ENCODE results near the gene HDAC4.

Gene HDAC4

GRCh38 chr2:239153806-239154591 lies 246.8 kb downstream of the HDAC4 start:
- no peak overlapping the region for H3K9ac ChIP-seq (ENCODE audit: low read length in 5 of 5)
- H3K4me1 ChIP-seq (ENCODE audit: control insufficient read depth in 5 of 5, insufficient read depth in 5 of 5, low read length in 5 of 5) = peaks cover 2 to 15% (median 3%) of the 10 kb centered on the region in 5 donors
- no peak overlapping the region for H3K27ac ChIP-seq (ENCODE audit: low read depth, low read length)
- H3K36me3 ChIP-seq (ENCODE audit: control insufficient read depth in 5 of 5, insufficient read depth in 5 of 5, low read length in 5 of 5) = peaks cover 0 to 69% (median 56%) of the 10 kb centered on the region in 5 donors
- H3K4me3 ChIP-seq (ENCODE audit: low read depth in 1 of 5, low read length in 5 of 5) = no peak overlapping the region
- H3K27me3 ChIP-seq (ENCODE audit: control insufficient read depth in 5 of 5, insufficient read depth in 4 of 5, low read length in 5 of 5) = no peaks in the 10 kb centered on the region
- no peaks in the 10 kb centered on the region for H3K9me3 ChIP-seq (ENCODE audit: control insufficient read depth in 5 of 5, low read length in 5 of 5)

- no peak overlapping the region for H3K27ac ChIP-seq (ENCODE audit: low read depth, low read length)
- H3K36me3 ChIP-seq (ENCODE audit: control insufficient read depth in 5 of 5, insufficient read depth in 5 of 5, low read length in 5 of 5) = peaks cover 0 to 77% (median 66%) of the 10 kb centered on the region in 5 donors
- no peak overlapping the region for H3K4me3 ChIP-seq (ENCODE audit: low read depth in 1 of 5, low read length in 5 of 5)
- no peaks in the 10 kb centered on the region for H3K27me3 ChIP-seq (ENCODE audit: control insufficient read depth in 5 of 5, insufficient read depth in 4 of 5, low read length in 5 of 5)
- peaks cover 2 to 13% (median 3%) of the 10 kb centered on the region in 5 donors for H3K4me1 ChIP-seq (ENCODE audit: control insufficient read depth in 5 of 5, insufficient read depth in 5 of 5, low read length in 5 of 5)
- H3K9me3 ChIP-seq (ENCODE audit: control insufficient read depth in 5 of 5, low read length in 5 of 5) = no peaks in the 10 kb centered on the region
- H3K9ac ChIP-seq (ENCODE audit: low read length in 5 of 5) = no peak overlapping the region
Measured at GRCh38 chr2:239152916-239153305, 247.9 kb downstream of the HDAC4 start.

GRCh38 chr2:239152239-239152915 lies 248.4 kb downstream of the HDAC4 start:
- Histone ChIP-seq H3K4me1 (ENCODE audit: control insufficient read depth in 5 of 5, insufficient read depth in 5 of 5, low read length in 5 of 5) (peaks cover 0 to 8% (median 2%) of the 10 kb centered on the region in 5 donors), H3K36me3 (ENCODE audit: control insufficient read depth in 5 of 5, insufficient read depth in 5 of 5, low read length in 5 of 5) (peaks cover 0 to 80% (median 70%) of the 10 kb centered on the region in 5 donors), H3K4me3 (ENCODE audit: low read depth in 1 of 5, low read length in 5 of 5) (no peak overlapping the region), H3K27ac (ENCODE audit: low read depth, low read length) (no peak overlapping the region), H3K9ac (ENCODE audit: low read length in 5 of 5) (no peak overlapping the region), H3K9me3 (ENCODE audit: control insufficient read depth in 5 of 5, low read length in 5 of 5) (no peaks in the 10 kb centered on the region), H3K27me3 (ENCODE audit: control insufficient read depth in 5 of 5, insufficient read depth in 4 of 5, low read length in 5 of 5) (no peaks in the 10 kb centered on the region)

GRCh38 chr2:239151201-239152131 lies 249.4 kb downstream of the HDAC4 start:
- H3K36me3 ChIP-seq (ENCODE audit: control insufficient read depth in 5 of 5, insufficient read depth in 5 of 5, low read length in 5 of 5) = peaks cover 0 to 78% (median 69%) of the 10 kb centered on the region in 5 donors
- H3K9ac ChIP-seq (ENCODE audit: low read length in 5 of 5) = no peak overlapping the region

GRCh38 chr2:239150125-239151011 lies 250.5 kb downstream of the HDAC4 start:
- H3K36me3 ChIP-seq (ENCODE audit: control insufficient read depth in 5 of 5, insufficient read depth in 5 of 5, low read length in 5 of 5) = peaks cover 0 to 78% (median 69%) of the 10 kb centered on the region in 5 donors
- peaks cover 0 to 2% (median 0%) of the 10 kb centered on the region in 5 donors for H3K4me1 ChIP-seq (ENCODE audit: control insufficient read depth in 5 of 5, insufficient read depth in 5 of 5, low read length in 5 of 5)
- no peaks in the 10 kb centered on the region for H3K27me3 ChIP-seq (ENCODE audit: control insufficient read depth in 5 of 5, insufficient read depth in 4 of 5, low read length in 5 of 5)
- H3K9me3 ChIP-seq (ENCODE audit: control insufficient read depth in 5 of 5, low read length in 5 of 5) = no peaks in the 10 kb centered on the region
- H3K27ac ChIP-seq (ENCODE audit: low read depth, low read length) = no peak overlapping the region
- H3K9ac ChIP-seq (ENCODE audit: low read length in 5 of 5) = no peak overlapping the region
- H3K4me3 ChIP-seq (ENCODE audit: low read depth in 1 of 5, low read length in 5 of 5) = no peak overlapping the region

More at GRCh38 chr2:239151201-239152131, 249.4 kb downstream of the HDAC4 start:
- no peak overlapping the region for H3K27ac ChIP-seq (ENCODE audit: low read depth, low read length)
- H3K4me1 ChIP-seq (ENCODE audit: control insufficient read depth in 5 of 5, insufficient read depth in 5 of 5, low read length in 5 of 5) = peaks cover 0 to 2% (median 0%) of the 10 kb centered on the region in 5 donors
- no peak overlapping the region for H3K4me3 ChIP-seq (ENCODE audit: low read depth in 1 of 5, low read length in 5 of 5)
- no peaks in the 10 kb centered on the region for H3K9me3 ChIP-seq (ENCODE audit: control insufficient read depth in 5 of 5, low read length in 5 of 5)
- H3K27me3 ChIP-seq (ENCODE audit: control insufficient read depth in 5 of 5, insufficient read depth in 4 of 5, low read length in 5 of 5) = no peaks in the 10 kb centered on the region

- Histone ChIP-seq H3K36me3 (ENCODE audit: control insufficient read depth in 5 of 5, insufficient read depth in 5 of 5, low read length in 5 of 5) (peaks cover 0 to 78% (median 66%) of the 10 kb centered on the region in 5 donors), H3K9me3 (ENCODE audit: control insufficient read depth in 5 of 5, low read length in 5 of 5) (no peaks in the 10 kb centered on the region), H3K4me3 (ENCODE audit: low read depth in 1 of 5, low read length in 5 of 5) (no peak overlapping the region), H3K9ac (ENCODE audit: low read length in 5 of 5) (no peak overlapping the region), H3K4me1 (ENCODE audit: control insufficient read depth in 5 of 5, insufficient read depth in 5 of 5, low read length in 5 of 5) (peaks cover 0 to 2% (median 0%) of the 10 kb centered on the region in 5 donors), H3K27ac (ENCODE audit: low read depth, low read length) (no peak overlapping the region), H3K27me3 (ENCODE audit: control insufficient read depth in 5 of 5, insufficient read depth in 4 of 5, low read length in 5 of 5) (no peaks in the 10 kb centered on the region)
Measured at GRCh38 chr2:239149501-239149900, 251.3 kb downstream of the HDAC4 start.

- H3K27ac ChIP-seq (ENCODE audit: low read depth, low read length) = no peak overlapping the region
- peaks cover 0 to 78% (median 64%) of the 10 kb centered on the region in 5 donors for H3K36me3 ChIP-seq (ENCODE audit: control insufficient read depth in 5 of 5, insufficient read depth in 5 of 5, low read length in 5 of 5)
- H3K9me3 ChIP-seq (ENCODE audit: control insufficient read depth in 5 of 5, low read length in 5 of 5) = no peaks in the 10 kb centered on the region
- no peak overlapping the region for H3K4me3 ChIP-seq (ENCODE audit: low read depth in 1 of 5, low read length in 5 of 5)
- no peak overlapping the region for H3K9ac ChIP-seq (ENCODE audit: low read length in 5 of 5)
- H3K4me1 ChIP-seq (ENCODE audit: control insufficient read depth in 5 of 5, insufficient read depth in 5 of 5, low read length in 5 of 5) = peaks cover 0 to 2% (median 0%) of the 10 kb centered on the region in 5 donors
- no peaks in the 10 kb centered on the region for H3K27me3 ChIP-seq (ENCODE audit: control insufficient read depth in 5 of 5, insufficient read depth in 4 of 5, low read length in 5 of 5)
Measured at GRCh38 chr2:239148495-239149200, 252.2 kb downstream of the HDAC4 start.

- H3K36me3 ChIP-seq (ENCODE audit: control insufficient read depth in 5 of 5, insufficient read depth in 5 of 5, low read length in 5 of 5) = peaks cover 0 to 82% (median 69%) of the 10 kb centered on the region in 5 donors
- no peak overlapping the region for H3K27ac ChIP-seq (ENCODE audit: low read depth, low read length)
- no peaks in the 10 kb centered on the region for H3K9me3 ChIP-seq (ENCODE audit: control insufficient read depth in 5 of 5, low read length in 5 of 5)
- H3K4me3 ChIP-seq (ENCODE audit: low read depth in 1 of 5, low read length in 5 of 5) = no peak overlapping the region
- H3K27me3 ChIP-seq (ENCODE audit: control insufficient read depth in 5 of 5, insufficient read depth in 4 of 5, low read length in 5 of 5) = no peaks in the 10 kb centered on the region
- H3K4me1 ChIP-seq (ENCODE audit: control insufficient read depth in 5 of 5, insufficient read depth in 5 of 5, low read length in 5 of 5) = peaks cover 0 to 2% (median 0%) of the 10 kb centered on the region in 5 donors
- H3K9ac ChIP-seq (ENCODE audit: low read length in 5 of 5) = no peak overlapping the region
Measured at GRCh38 chr2:239147376-239147775, 253.4 kb downstream of the HDAC4 start.
